Esophagus squamous epithelium (tissue), 5 donors: ENCODE results near the gene RIN3. TPM values are rescaled to one million over a fixed set of nuclear protein-coding genes. Genes with fewer than 3 reads are reported as not detected.

Experiments used
- DNase-seq: peaks from one replicate; lab custom pipeline; 2025; lab: John Stamatoyannopoulos, UW
- H3K27ac ChIP-seq, 4 donors: fragments of 200-600 bp; sonication (generic); one replicate each; pipeline ENCODE4 v1.5.1; 2016 to 2019; ENCODE audit warnings: mild to moderate bottlenecking in 1 of 4
- H3K27me3 ChIP-seq, 4 donors: fragments of 200-600 bp; sonication (generic); 1 replicate in 3 of 4; 2 replicates in 1 of 4; pipeline versions ENCODE4 v1.5.1 to v1.6.0; 2017 to 2021; ENCODE audit warnings: antibody characterized with exemption in 1 of 4
- H3K36me3 ChIP-seq, 3 donors: fragments of 200-600 bp; sonication (generic); one replicate each; pipeline ENCODE4 v1.5.1; 2016 to 2019
- H3K4me1 ChIP-seq, 3 donors: fragments of 200-600 bp; sonication (generic); one replicate each; pipeline ENCODE4 v1.5.1; 2017 to 2019
- H3K4me3 ChIP-seq, 4 donors: fragments of 200-600 bp; sonication (generic); 1 replicate in 3 of 4; 2 replicates in 1 of 4; pipeline ENCODE4 v1.5.1; 2016 to 2019; ENCODE audit warnings: mild to moderate bottlenecking in 2 of 4, moderate library complexity in 1 of 4
- H3K9me3 ChIP-seq, 3 donors: fragments of 200-600 bp; sonication (generic); one replicate each; pipeline ENCODE4 v1.5.1; 2016 to 2019
- CTCF ChIP-seq, 6 experiments: fragments of 450-650 bp in 4 of 6; fragments of 200-600 bp in 2 of 6; sonication (generic) in 2 of 6; IDR thresholded peaks; one replicate each; pipeline ENCODE4 v1.5.1; 2016 to 2019; ENCODE audit warnings: antibody characterized with exemption in 6 of 6, mild to moderate bottlenecking in 4 of 6, moderate library complexity in 4 of 6
- POLR2A ChIP-seq, 4 donors: fragments of 450-650 bp; IDR thresholded peaks; one replicate each; pipeline ENCODE4 v1.6.1; 2017; ENCODE audit warnings: antibody characterized with exemption in 4 of 4, mild to moderate bottlenecking in 4 of 4, moderate library complexity in 3 of 4
- WGBS, 2 donors: methylation state at CpG; one replicate each; pipeline ENCODE4 v1.1.5; 2018; 5-methylcytosine and 5-hydroxymethylcytosine counted together
- intact Hi-C: fragments of 100-400 bp; cut with DNase I; formaldehyde crosslinking; loops from one replicate; pipeline ENCODE4 v1.15.0; 2022
- total RNA-seq, 4 donors: library from RNA; depleted of rRNA; stranded (reverse); fragments of >200 nt; gene quantifications; one replicate each; pipeline ENCODE4 v1.1.0, GENCODE V29; 2016
- donor health status: DM: yes; HTN: yes; CAD: no.

The RIN3 gene
- total RNA-seq, 4 donors from 2014 or later = 1.9 to 9.7 (median 4.4) TPM

- 78% methylated on average over 8 to 15 of the region's 30 CpGs for WGBS, 2 donors
- intact Hi-C loops = loop anchor here (10.0 kb wide), 1 partner anchor 96 kb away; no protein-coding TSS in a partner anchor
- TF ChIP-seq CTCF (IDR thresholded peaks at IDR 0.05) = no peak
- TF ChIP-seq POLR2A (IDR thresholded peaks at IDR 0.05) = no peak
Observed at GRCh38 chr14:92688434-92689375, 175.1 kb downstream of the RIN3 start.

GRCh38 chr14:92690171-92691011, 176.8 kb downstream of the RIN3 start:
- peak in 5 of 6 experiments; percentile 32 to 65 (median 41) for TF ChIP-seq CTCF (IDR thresholded peaks at IDR 0.05)
- TF ChIP-seq POLR2A (IDR thresholded peaks at IDR 0.05) = no peak
- H3K27ac ChIP-seq = no peak overlapping the region
- intact Hi-C loops = no loop called here
- H3K4me3 ChIP-seq = no peak overlapping the region
- DNase-seq = no peak
- H3K36me3 ChIP-seq = peaks cover 0 to 34% (median 0%) of the 10 kb centered on the region in 3 donors
- H3K4me1 ChIP-seq = peaks cover 27 to 52% (median 38%) of the 10 kb centered on the region in 3 donors
- no peaks in the 10 kb centered on the region for H3K9me3 ChIP-seq
- H3K27me3 ChIP-seq = peaks cover 0 to 15% (median 0%) of the 10 kb centered on the region in 4 donors
- 62 to 69% methylated on average over 11 of the region's 13 CpGs for WGBS, 2 donors

More at GRCh38 chr14:92688434-92689375, 175.1 kb downstream of the RIN3 start:
- peaks cover 0 to 15% (median 0%) of the 10 kb centered on the region in 4 donors for H3K27me3 ChIP-seq
- peak overlapping the region in 3 of 4 donors; percentile 31 to 62 (median 47) for H3K4me3 ChIP-seq
- H3K27ac ChIP-seq = no peak overlapping the region
- H3K36me3 ChIP-seq = peaks cover 0 to 42% (median 4%) of the 10 kb centered on the region in 3 donors
- no peak for DNase-seq
- H3K4me1 ChIP-seq = peaks cover 27 to 41% (median 28%) of the 10 kb centered on the region in 3 donors
- H3K9me3 ChIP-seq = no peaks in the 10 kb centered on the region

- H3K36me3 ChIP-seq = peaks cover 0 to 11% (median 0%) of the 10 kb centered on the region in 3 donors
- H3K4me1 ChIP-seq = peaks cover 16 to 36% (median 26%) of the 10 kb centered on the region in 3 donors
Observed at GRCh38 chr14:92692822-92693226, 179.2 kb downstream of the RIN3 start.

GRCh38 chr14:92693998-92694795, 180.6 kb downstream of the RIN3 start:
- intact Hi-C loops = no loop called here
- H3K4me1 ChIP-seq = peaks cover 13 to 30% (median 22%) of the 10 kb centered on the region in 3 donors
- DNase-seq = no peak
- no peak overlapping the region for H3K27ac ChIP-seq
- no peak overlapping the region for H3K4me3 ChIP-seq
- TF ChIP-seq CTCF (IDR thresholded peaks at IDR 0.05) = no peak
- TF ChIP-seq POLR2A (IDR thresholded peaks at IDR 0.05) = no peak
- WGBS, 2 donors = 46 to 51% methylated on average over 11 to 14 of the region's 18 CpGs
- H3K27me3 ChIP-seq = no peaks in the 10 kb centered on the region
- no peaks in the 10 kb centered on the region for H3K9me3 ChIP-seq
- no peaks in the 10 kb centered on the region for H3K36me3 ChIP-seq

More at GRCh38 chr14:92692822-92693226, 179.2 kb downstream of the RIN3 start:
- Histone ChIP-seq H3K27ac (peak overlapping the region in 1 of 4 donors; percentile 25), H3K9me3 (no peaks in the 10 kb centered on the region), H3K4me3 (no peak overlapping the region), H3K27me3 (peaks cover 0 to 7% (median 0%) of the 10 kb centered on the region in 4 donors)
- intact Hi-C loops = no loop called here
- DNase-seq = no peak
- TF ChIP-seq CTCF (IDR thresholded peaks at IDR 0.05) (no peak), POLR2A (IDR thresholded peaks at IDR 0.05) (no peak)
- WGBS, 2 donors = 0% methylated on average over 1 of the region's 2 CpGs
